Right lobe of liver (tissue), 6 donors: ENCODE measurements around the gene PRDX6. TPM values are rescaled to one million over a fixed set of nuclear protein-coding genes. Genes with fewer than 3 reads are reported as not detected.
"Not testable (repeated sequence)": the region's sequence is repeated elsewhere in the genome, so short reads cannot be mapped to it uniquely, and the experiment has no call there.

Experiments
- ATAC-seq, 4 donors: fragments of 200-7000 bp; cut with Tn5 transposase; one replicate each; pipeline ENCODE4 v1.9.1; 2020; ENCODE audit warnings: mild to moderate bottlenecking in 4 of 4, moderate library complexity in 4 of 4
- DNase-seq, 3 donors: peaks; one replicate each; pipeline ENCODE4 v3.0.0-alpha.2; 2020
- H3K27ac ChIP-seq, 3 donors: fragments of 200-600 bp; one replicate each; pipeline ENCODE4 v1.8.0; 2022
- H3K27me3 ChIP-seq, 2 donors: fragments of 200-600 bp; one replicate each; pipeline ENCODE4 v1.8.0; 2022
- H3K36me3 ChIP-seq, 4 donors: fragments of 200-600 bp; sonication (generic) in 1 of 4; one replicate each; pipeline versions ENCODE4 v1.5.1 to v1.8.0; 2017 to 2022; ENCODE audit warnings: control low read depth in 1 of 4
- H3K4me1 ChIP-seq, 4 donors: fragments of 200-600 bp; sonication (generic) in 1 of 4; one replicate each; pipeline versions ENCODE4 v1.5.1 to v1.8.0; 2017 to 2022; ENCODE audit warnings: control low read depth in 1 of 4
- H3K4me3 ChIP-seq, 3 donors: fragments of 200-600 bp; one replicate each; pipeline ENCODE4 v1.8.0; 2022
- H3K9me3 ChIP-seq, 4 donors: fragments of 200-600 bp; sonication (generic) in 1 of 4; one replicate each; pipeline versions ENCODE4 v1.5.1 to v1.8.0; 2017 to 2022; ENCODE audit warnings: control low read depth in 1 of 4
- CTCF ChIP-seq, 4 donors: fragments of 200-600 bp in 3 of 4; fragments of 450-650 bp in 1 of 4; IDR thresholded peaks; one replicate each; pipeline versions ENCODE4 v1.5.1 to v1.8.0; 2016 to 2022; ENCODE audit warnings: antibody characterized with exemption in 4 of 4, mild to moderate bottlenecking in 2 of 4
- POLR2A ChIP-seq: fragments of 450-650 bp; IDR thresholded peaks from one replicate; pipeline ENCODE4 v1.6.1; 2017; ENCODE audit warnings: antibody characterized with exemption, mild to moderate bottlenecking
- WGBS: methylation state at CpG from one replicate; pipeline ENCODE4 v1.1.6; 2018; ENCODE audit warnings: low coverage, low lambda C conversion rate; ENCODE audit not compliant: insufficient coverage; ENCODE audit errors: missing lambda C conversion rate; 5-methylcytosine and 5-hydroxymethylcytosine counted together
- intact Hi-C, 2 donors: fragments of 100-400 bp; cut with DNase I; formaldehyde crosslinking; loops; one replicate each; pipeline versions ENCODE4 v1.11.2 to v1.14.1; 2022
- total RNA-seq, 6 experiments: library from RNA; depleted of rRNA in 2 of 6; stranded (reverse); fragments of >200 nt in 2 of 6; fragmentation: NEBNext Ultra II Directional in 3 of 6; extraction: Animal tissue kit (Norgen Biotek cat#: 25700) in 3 of 6; gene quantifications; one replicate each; pipeline versions ENCODE4 v1.1.0 to v1.2.4, GENCODE V29; 2016 to 2023
- donor health status: DM: no; HTN: yes; CAD: no.
- donor health status: DM: no; HTN: no; CAD: no.
- donor health status: DM: no; HTN: no; CAD: no.
- donor health status: DM: no; HTN: yes; CAD: no.
- donor health status: DM: no; HTN: yes; CAD: no.

PRDX6 gene
- total RNA-seq, 6 experiments from 2014 or later = 213 to 552 (median 407) TPM

- Histone ChIP-seq H3K27ac (no peak overlapping the region), H3K36me3 (peaks cover 0 to 4% (median 0%) of the 10 kb centered on the region in 4 donors), H3K4me3 (no peak overlapping the region), H3K27me3 (no peaks in the 10 kb centered on the region), H3K9me3 (no peaks in the 10 kb centered on the region), H3K4me1 (no peaks in the 10 kb centered on the region)
- ATAC-seq (no peak), DNase-seq (no peak)
- 72% methylated on average over 2 of the region's 4 CpGs for WGBS
- no peak for TF ChIP-seq POLR2A
- intact Hi-C loops = no loop called here
Measured at GRCh38 chr1:173459885-173460284, 17.2 kb upstream of the PRDX6 start.

GRCh38 chr1:173462666-173463065, 14.5 kb upstream of the PRDX6 start:
- ATAC-seq, H3K27ac ChIP-seq, H3K36me3 ChIP-seq, H3K9me3 ChIP-seq, H3K4me3 ChIP-seq, H3K27me3 ChIP-seq, H3K4me1 ChIP-seq, DNase-seq, intact Hi-C loops: not testable (repeated sequence)
- 95% methylated on average over 2 of the region's 2 CpGs for WGBS

- H3K4me1 ChIP-seq, H3K27me3 ChIP-seq, H3K27ac ChIP-seq, H3K36me3 ChIP-seq, DNase-seq, H3K9me3 ChIP-seq, intact Hi-C loops, H3K4me3 ChIP-seq, ATAC-seq: not testable (repeated sequence)
- 80% methylated on average over 2 of the region's 2 CpGs for WGBS
Measured at GRCh38 chr1:173464185-173464584, 12.9 kb upstream of the PRDX6 start.

- H3K36me3 ChIP-seq = no peaks in the 10 kb centered on the region
- no peak for ATAC-seq
- 94% methylated on average over 4 of the region's 4 CpGs for WGBS
- intact Hi-C loops = no loop called here
- H3K9me3 ChIP-seq = no peaks in the 10 kb centered on the region
- H3K27ac ChIP-seq = no peak overlapping the region
- no peak overlapping the region for H3K4me3 ChIP-seq
- no peak for DNase-seq
- no peaks in the 10 kb centered on the region for H3K4me1 ChIP-seq
- H3K27me3 ChIP-seq = no peaks in the 10 kb centered on the region
- TF ChIP-seq POLR2A (no peak), CTCF (IDR thresholded peaks at IDR 0.05) (no peak)
Measured at GRCh38 chr1:173467426-173467825, 9.7 kb upstream of the PRDX6 start.

- H3K9me3 ChIP-seq = no peaks in the 10 kb centered on the region
- no peak overlapping the region for H3K4me3 ChIP-seq
- no peak overlapping the region for H3K27ac ChIP-seq
- no peaks in the 10 kb centered on the region for H3K36me3 ChIP-seq
- no peak for DNase-seq
- ATAC-seq = no peak
- peaks cover 0 to 17% (median 7%) of the 10 kb centered on the region in 4 donors for H3K4me1 ChIP-seq
- WGBS = 100% methylated on average over 2 of the region's 3 CpGs
- H3K27me3 ChIP-seq = no peaks in the 10 kb centered on the region
- TF ChIP-seq CTCF (IDR thresholded peaks at IDR 0.05) = no peak
- TF ChIP-seq POLR2A = no peak
- intact Hi-C loops = no loop called here
Measured at GRCh38 chr1:173469656-173470055, 7.5 kb upstream of the PRDX6 start.

- H3K36me3 ChIP-seq = no peaks in the 10 kb centered on the region
- no peaks in the 10 kb centered on the region for H3K9me3 ChIP-seq
- H3K4me1 ChIP-seq = peaks cover 0 to 27% (median 10%) of the 10 kb centered on the region in 4 donors
- WGBS = 89% methylated on average over 4 of the region's 4 CpGs
- no peak for TF ChIP-seq POLR2A
- no peak for TF ChIP-seq CTCF (IDR thresholded peaks at IDR 0.05)
- no peak for DNase-seq
- H3K27ac ChIP-seq = no peak overlapping the region
- intact Hi-C loops = no loop called here
- no peaks in the 10 kb centered on the region for H3K27me3 ChIP-seq
- no peak for ATAC-seq
- no peak overlapping the region for H3K4me3 ChIP-seq
Measured at GRCh38 chr1:173470608-173471007, 6.5 kb upstream of the PRDX6 start.
